ENCODE results near the gene CHRM5.

DNA sequence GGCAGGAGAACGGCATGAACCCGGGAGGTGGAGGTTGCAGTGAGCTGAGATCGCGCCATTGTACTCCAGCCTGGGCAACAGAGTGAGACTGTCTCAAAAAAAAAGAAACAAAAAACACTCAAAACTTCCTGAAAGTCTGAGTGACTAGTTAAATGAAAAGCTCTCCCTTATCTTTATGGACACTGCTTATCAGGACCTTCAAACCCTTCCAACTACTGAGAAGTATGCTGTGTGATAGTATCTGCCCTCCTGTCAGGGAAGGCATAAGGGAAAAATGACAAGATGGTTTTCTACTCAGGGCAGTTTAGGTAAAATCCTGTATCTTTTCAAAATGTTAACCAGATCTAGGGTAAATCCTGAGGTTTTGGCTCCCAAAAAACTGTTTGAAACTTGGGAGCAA lies 111.6 kb downstream of the CHRM5 start:
- TF ChIP-seq, protein P1, sequence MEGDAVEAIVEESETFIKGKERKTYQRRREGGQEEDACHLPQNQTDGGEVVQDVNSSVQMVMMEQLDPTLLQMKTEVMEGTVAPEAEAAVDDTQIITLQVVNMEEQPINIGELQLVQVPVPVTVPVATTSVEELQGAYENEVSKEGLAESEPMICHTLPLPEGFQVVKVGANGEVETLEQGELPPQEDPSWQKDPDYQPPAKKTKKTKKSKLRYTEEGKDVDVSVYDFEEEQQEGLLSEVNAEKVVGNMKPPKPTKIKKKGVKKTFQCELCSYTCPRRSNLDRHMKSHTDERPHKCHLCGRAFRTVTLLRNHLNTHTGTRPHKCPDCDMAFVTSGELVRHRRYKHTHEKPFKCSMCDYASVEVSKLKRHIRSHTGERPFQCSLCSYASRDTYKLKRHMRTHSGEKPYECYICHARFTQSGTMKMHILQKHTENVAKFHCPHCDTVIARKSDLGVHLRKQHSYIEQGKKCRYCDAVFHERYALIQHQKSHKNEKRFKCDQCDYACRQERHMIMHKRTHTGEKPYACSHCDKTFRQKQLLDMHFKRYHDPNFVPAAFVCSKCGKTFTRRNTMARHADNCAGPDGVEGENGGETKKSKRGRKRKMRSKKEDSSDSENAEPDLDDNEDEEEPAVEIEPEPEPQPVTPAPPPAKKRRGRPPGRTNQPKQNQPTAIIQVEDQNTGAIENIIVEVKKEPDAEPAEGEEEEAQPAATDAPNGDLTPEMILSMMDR (IDR thresholded peaks at IDR 0.05; ENCODE audit: extremely low read depth in 1 of 2, insufficient read depth in 1 of 2, low read depth in 1 of 2, low read length in 2 of 2): no peak
- TF ChIP-seq FOS (IDR thresholded peaks at IDR 0.05; ENCODE audit: borderline replicate concordance, insufficient read depth, low read length) (no peak), EZH2 (IDR thresholded peaks at IDR 0.05; ENCODE audit: borderline replicate concordance, low read depth, low read length, severe bottlenecking) (no peak)

Data from endothelial cell of umbilical vein (primary cell).